HG02759 (cell line): ENCODE results near the gene SYNE3.

Experiments
- ATAC-seq: cut with Tn5 transposase; IDR thresholded peaks from one replicate; pipeline ENCODE4 v1.9.1; 2021; ENCODE audit warnings: mild to moderate bottlenecking, moderate library complexity; ENCODE audit not compliant: unreplicated experiment

Gene SYNE3

GRCh38 chr14:95509495-95509894, 7.0 kb downstream of the SYNE3 start:
- no peak for ATAC-seq

DNA sequence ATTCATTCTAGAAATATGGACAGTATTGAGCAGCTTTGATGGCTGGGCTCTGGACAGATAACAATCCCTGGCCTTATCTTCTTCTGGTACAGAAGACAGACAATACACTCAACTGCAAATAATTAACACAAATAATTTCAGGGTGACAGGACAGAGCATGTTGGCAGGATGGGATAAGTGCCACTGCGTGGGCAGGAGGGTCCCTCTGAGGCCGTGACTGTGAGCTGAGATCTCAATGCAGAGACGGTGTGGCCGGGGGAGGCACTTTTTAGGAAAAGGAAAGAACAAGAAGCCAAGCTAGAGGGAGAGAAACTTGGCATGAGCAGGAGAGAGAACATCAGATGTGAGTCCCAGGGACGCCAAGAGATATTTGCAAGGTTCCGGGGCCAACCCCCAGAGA, 8.1 kb downstream of the SYNE3 start:
- no peak for ATAC-seq

DNA sequence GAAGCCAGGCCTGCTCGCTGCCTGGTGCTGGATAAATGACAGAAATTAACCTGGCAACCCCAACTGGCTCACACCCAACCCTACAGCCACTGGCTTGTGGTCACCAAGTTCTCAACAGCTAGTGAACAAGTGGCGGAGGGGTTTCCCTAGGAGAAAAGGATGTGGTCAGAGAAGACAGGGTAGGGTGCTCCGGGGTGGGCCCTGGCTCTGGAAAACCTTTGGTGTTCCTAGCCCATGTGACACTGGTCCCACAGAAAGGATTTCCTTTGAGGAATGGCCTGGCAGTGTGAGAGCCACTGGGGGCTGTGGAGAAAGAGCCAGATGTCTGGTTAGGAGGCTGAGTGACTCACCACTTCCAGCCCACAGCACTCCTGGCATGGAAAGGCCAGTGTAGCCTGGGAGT, 8.7 kb downstream of the SYNE3 start:
- ATAC-seq: no peak

DNA sequence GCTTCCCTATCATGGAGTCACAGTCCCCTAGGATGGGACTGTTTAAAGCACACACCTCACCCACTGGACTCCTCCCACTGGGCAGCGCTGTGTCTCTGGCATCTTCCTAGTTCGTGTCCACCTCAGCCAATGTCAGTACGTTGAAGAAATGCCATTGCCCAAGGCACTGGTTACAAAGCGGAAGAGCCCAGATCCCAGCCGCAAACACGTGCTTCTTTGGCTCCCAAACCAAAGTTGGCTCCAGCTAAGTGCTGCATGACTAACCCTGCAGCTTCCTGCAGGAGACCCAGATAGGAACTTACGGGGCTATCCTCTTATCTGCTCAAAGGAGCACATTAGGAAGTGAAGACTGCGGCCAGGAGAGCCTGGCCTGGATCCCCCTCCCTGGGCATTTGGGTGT, 9.3 kb downstream of the SYNE3 start:
- no peak for ATAC-seq

DNA sequence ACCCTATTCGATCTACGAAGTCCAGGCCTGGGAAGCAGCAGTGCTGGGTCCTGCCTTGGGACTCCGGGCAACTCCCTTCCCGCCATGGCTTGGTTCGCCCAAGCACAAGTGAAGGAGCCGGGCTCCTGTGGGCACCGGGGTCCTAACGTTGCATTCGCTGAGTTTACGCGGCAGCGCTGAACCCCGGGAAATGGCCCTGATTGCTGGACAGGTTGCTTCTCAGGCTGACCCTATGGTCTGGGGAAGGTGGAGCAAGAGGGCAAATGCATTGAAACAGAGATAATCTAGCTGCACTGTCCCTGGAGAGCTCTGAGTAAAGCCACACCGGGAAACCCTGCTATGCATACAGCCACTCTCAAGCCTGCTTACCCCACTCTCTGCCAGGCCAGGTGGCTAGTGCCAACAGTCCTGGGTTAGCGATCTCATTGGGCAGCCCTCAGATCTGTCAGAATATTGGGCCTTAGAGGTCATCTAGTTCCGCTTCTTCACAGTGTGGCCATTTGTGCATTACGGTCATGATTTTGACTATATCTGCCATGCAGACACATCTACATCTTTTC, 11.3 kb downstream of the SYNE3 start:
- ATAC-seq: no peak

GRCh38 chr14:95504135-95505029, 12.1 kb downstream of the SYNE3 start:
- ATAC-seq: peak; percentile 35

GRCh38 chr14:95503365-95504134, 12.9 kb downstream of the SYNE3 start:
- ATAC-seq: peak; percentile 53

DNA sequence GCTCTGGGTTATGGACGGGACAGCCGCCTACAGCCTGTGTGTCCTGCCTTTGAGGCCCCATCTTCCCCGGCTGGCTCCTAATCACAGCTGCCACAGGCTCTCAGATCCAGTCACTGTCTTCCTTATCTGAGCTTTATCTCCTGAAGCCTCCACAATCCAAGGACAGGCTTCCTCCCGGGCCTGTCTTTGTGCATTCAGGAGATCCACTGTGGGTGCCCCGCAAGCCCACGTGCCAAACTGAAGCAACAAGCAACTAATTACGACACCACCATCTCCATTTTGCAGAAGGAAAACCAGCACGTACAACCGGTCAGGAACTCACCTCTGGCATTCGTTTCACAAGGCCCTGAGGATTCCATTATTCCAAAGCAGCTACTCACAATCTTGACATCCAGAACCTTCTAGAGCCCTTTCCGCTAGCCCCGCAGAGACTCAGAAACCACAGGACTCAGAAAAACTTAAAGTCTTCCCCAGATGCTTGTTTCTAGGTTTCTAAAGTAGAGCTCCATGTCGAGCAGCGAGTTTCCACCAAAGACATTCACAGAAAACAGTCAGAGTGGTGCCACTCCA, 14.0 kb downstream of the SYNE3 start:
- no peak for ATAC-seq

- no peak for ATAC-seq
Observed at GRCh38 chr14:95500772-95501401, 15.6 kb downstream of the SYNE3 start.

- no peak for ATAC-seq
Observed at GRCh38 chr14:95500201-95500681, 16.2 kb downstream of the SYNE3 start.

GRCh38 chr14:95499354-95499750, 17.1 kb downstream of the SYNE3 start:
- ATAC-seq: no peak

DNA sequence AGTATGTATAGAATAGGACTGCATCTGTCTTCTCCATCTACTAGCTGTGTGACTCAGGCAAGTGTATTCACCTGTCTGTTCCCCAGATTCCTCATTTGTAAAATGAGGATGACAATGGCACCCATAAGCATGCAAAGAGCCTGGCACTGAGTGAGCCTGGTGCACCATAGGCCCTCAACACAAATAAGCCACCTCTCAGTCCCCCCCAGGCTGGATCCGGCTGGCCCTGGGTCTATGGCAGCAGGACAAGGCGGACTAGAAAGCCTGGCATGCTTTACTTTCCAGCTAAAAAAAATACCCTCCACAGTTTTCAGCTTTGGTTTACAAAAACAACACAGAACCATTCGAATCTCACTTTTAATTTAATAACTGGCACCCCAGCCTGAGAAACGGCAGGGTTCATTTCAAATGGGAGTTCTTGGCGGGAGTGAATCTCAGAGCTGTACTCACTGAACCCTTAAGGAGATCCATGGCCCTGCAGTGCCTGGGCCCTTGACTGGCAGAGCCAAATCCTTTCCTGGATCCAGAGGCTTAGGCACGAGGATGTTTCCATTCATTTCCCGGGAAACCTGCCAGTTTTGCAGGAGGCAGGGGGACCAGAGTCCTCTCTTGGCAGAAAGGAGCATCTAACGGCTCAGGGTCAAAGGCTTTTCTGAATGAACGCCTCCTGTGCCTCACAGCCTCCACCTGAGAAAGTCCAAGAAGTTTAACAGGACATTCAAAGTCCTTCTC, 17.7 kb downstream of the SYNE3 start:
- no peak for ATAC-seq

DNA sequence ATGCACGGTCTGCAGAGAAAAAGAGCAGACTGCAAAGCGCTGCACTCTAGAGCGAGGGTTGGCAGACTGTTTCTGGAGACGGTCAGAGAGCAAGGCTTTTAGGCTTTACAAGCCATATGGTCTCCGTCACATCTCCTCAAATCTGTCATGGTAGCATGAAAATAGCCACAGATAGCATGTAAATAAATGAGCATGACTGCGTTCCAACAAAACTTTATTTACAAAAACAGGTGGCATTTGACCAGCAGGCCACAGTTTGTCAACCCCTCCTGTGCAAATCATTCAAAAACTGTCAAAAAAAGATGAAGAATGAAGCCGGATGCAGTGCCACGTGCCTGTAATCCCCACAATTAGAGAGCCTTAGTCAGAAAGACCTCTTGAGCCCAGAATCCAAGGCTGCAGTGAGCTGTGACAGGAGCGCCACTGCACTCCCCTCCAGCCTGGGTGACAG, 18.9 kb downstream of the SYNE3 start:
- ATAC-seq: no peak

DNA sequence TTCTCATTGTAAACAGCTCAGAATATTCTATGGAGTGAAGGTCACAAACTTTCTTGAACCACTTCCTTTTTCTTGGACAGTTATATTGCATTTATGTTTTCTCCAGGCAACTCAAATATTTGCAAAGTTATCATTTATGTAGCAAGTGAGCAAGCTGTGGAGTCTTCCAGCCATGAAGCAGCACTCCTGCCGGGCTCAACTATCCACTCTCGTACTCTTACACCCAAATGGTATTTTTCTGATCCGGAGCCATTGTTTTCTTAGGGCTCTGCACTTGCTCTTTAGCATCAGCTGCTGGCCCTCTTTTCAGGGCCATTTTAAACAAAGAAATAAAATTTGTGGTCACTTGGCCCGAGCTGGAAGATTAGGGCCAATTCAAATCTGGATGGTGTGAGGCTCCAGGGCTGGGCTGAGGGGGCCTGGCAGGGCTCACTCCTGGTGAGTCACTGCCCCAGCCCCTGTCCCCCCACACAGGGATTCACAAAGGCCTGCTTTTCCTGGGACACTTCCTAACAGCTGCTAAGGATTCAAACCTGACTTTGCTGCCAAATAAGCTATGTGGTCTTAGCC, 19.7 kb downstream of the SYNE3 start:
- ATAC-seq: no peak

DNA sequence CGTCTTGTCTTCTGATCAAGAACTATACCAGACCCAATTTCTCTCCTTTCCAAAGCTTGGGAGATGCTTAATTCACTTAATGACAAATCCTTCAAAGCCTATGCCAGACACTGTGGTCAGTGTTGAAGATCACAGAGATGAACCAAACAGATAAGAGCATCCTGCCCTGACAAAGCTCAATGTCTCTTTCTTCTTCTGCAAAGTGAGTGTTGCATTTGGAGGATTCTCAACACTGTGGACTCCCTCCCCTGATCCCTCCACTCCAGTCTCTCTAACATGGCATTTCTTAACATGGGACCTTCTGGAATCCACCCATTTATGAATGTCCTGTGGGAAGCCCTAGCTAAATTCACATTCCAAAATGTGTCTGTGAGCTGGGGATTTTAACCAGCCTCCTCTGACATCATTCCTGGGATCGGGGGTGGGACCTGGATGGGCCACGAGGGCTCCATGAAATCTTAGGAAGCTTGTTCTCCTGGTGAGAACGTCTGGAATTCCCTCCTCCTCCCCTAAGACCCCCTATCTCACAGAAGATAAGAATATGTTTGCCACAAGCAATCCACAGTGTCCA, 20.3 kb downstream of the SYNE3 start:
- ATAC-seq: no peak

DNA sequence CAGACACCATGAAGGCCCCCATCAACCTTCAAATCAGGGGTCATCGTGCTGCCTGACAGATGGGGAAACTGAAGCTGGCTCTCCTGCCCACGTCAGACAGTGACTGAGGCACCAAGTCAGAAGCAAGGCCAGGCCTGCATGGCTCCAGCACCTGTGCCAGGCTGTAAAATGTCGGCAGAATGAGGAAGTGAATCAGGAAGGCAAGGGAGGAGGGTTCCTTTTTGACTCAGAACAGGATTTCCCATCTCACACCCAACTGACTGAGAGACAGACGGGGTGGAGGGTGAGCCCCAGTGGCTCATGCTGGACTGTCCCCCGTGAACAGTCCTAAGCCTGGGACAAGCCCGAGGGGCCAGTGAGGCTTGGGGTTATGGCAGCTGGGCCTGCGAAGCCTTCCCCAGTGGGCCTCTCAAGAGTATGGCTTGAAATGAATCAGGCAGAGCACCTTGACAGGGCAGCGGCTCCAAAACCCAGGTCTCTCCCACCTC, 20.9 kb downstream of the SYNE3 start:
- ATAC-seq: peak; percentile 86

DNA sequence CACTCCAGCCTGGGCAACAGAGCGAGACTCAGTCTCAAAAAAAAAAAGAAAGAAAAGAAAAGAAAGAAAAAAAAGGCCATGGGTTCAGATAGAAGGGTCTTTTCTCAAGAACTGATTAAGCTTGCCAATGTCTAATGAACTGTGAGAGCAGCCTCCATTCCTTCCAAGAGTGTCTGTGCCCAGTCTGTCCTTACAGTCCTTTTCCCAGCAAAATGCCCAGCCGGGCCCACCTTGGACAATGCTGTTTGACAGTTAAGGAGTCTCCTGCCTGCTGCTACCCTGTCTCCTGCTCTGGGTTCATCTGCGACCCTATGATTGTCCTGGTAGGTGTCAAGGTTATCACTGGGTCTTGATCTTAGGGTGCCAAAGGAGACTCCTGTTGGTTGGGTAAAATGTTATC, 21.4 kb downstream of the SYNE3 start:
- no peak for ATAC-seq

DNA sequence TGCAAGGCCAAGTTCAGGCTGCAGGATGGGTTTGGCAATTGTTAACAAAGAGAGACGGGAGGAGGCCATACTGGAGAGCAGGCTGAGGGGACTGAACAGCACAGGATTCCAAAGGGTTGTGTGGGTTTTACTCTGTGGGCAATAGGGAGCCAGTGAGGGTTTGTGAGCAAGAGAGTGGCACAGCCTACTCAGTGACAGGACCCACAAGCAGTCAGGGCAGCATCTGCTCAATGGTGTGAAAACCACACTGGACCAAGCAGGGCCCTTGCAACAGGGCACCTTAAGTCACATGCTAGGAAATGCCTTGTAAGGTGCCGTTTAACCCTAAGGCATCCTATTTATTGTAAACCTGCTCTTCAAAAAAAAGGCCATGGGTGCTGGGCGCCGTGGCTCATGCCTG, 22.0 kb downstream of the SYNE3 start:
- ATAC-seq: no peak

GRCh38 chr14:95493976-95494375, 22.5 kb downstream of the SYNE3 start:
- no peak for ATAC-seq
